ENCODE data around the gene GALNT15. TPM values are rescaled to one million over a fixed set of nuclear protein-coding genes. Genes with fewer than 3 reads are reported as not detected.

The GALNT15 gene
- total RNA-seq, 3 donors from 2014 or later: 5.5 to 47.0 (median 12.5) TPM

DNA sequence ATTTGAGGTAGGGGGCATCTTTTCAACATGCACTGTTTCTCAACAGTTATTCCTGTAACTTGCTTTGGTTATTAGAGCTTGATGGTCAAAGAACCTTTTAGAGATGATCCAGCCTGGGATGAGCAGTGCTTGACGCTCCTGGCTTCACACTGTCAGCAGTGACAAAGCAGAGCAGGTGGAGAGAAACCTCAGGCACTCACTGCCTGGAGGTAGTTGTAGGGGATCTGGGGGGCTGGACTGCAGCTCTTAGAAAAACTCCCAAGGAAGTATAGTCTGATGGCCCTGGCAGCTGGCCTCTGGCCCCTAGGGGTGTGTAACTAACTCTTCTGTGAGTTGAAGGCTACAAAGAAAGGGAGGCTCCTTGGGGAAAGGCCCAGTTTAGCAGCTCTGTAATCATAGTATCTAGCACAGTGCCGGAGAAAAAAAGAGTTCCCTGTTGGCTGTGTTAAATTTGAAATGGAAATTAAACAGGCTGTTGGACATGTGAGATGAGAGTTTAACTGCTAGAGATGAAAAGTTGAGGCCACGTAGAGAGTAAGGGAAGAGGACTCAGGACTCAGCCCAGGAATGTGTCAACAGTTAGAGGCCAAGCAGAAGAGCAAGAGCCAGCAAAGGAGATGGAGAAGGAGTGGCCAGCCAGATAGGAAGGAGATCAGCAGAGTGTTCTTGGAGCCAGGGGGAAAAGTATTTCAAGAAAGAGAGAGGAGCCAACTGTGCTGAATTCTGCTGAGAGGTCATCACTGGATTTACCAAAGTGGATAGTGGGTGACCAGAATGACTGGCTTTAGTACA lies 104.7 kb downstream of the GALNT15 start:
- H3K36me3 ChIP-seq (ENCODE audit: low read depth): no peaks in the 10 kb centered on the region
- TF ChIP-seq, protein P1, sequence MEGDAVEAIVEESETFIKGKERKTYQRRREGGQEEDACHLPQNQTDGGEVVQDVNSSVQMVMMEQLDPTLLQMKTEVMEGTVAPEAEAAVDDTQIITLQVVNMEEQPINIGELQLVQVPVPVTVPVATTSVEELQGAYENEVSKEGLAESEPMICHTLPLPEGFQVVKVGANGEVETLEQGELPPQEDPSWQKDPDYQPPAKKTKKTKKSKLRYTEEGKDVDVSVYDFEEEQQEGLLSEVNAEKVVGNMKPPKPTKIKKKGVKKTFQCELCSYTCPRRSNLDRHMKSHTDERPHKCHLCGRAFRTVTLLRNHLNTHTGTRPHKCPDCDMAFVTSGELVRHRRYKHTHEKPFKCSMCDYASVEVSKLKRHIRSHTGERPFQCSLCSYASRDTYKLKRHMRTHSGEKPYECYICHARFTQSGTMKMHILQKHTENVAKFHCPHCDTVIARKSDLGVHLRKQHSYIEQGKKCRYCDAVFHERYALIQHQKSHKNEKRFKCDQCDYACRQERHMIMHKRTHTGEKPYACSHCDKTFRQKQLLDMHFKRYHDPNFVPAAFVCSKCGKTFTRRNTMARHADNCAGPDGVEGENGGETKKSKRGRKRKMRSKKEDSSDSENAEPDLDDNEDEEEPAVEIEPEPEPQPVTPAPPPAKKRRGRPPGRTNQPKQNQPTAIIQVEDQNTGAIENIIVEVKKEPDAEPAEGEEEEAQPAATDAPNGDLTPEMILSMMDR (IDR thresholded peaks at IDR 0.05): no peak
- no peak for DNase-seq

DNA sequence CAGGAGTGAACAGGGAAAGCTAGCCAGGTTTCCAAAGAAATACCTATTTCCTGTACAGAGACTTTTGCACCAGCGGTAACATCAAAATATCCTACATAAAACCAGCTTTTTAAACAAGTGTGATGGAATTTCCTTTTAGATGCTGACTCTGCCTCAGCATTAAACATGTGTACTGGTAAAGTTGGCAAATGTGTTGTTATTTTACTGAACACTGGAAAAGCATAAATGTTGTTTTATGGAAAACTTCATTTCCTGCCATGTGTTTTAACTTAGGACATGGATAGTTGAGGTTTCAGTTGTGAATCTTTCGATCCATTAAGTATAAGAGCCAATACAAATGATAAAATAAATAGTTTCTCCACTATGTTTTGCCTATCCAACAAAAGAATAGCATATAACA lies 106.2 kb downstream of the GALNT15 start:
- H3K4me1 ChIP-seq (ENCODE audit: low read depth): no peaks in the 10 kb centered on the region
- H3K4me3 ChIP-seq: no peak overlapping the region
- ATAC-seq: no peak
- H3K36me3 ChIP-seq (ENCODE audit: low read depth): no peaks in the 10 kb centered on the region
- H3K9me3 ChIP-seq: no peaks in the 10 kb centered on the region
- intact Hi-C loops (cut with DNase I, micrococcal nuclease): no loop called here
- TF ChIP-seq, protein P1 (IDR thresholded peaks at IDR 0.05): no peak
- DNase-seq: no peak

More for the DNA sequence above, 104.7 kb downstream of the GALNT15 start:
- H3K9me3 ChIP-seq: no peaks in the 10 kb centered on the region
- no peak overlapping the region for H3K4me3 ChIP-seq
- intact Hi-C loops (cut with DNase I, micrococcal nuclease): no loop called here
- H3K4me1 ChIP-seq (ENCODE audit: low read depth): no peaks in the 10 kb centered on the region
- no peak for ATAC-seq

Other genes with a start within 250 kb of the GALNT15 start
- 10 to 100 TPM; 20.0 to 26.4 (median 21.0) TPM for gene DPH3, start 90.3 kb downstream of the GALNT15 start, total RNA-seq
- 10 to 100 TPM; 21.5 to 35.2 (median 28.4) TPM for gene OXNAD1, start 90.5 kb downstream of the GALNT15 start, total RNA-seq

Measured in mucosa of descending colon (tissue), 3 donors.